ENCODE data around the gene PPP1R9A. TPM values are rescaled to one million over a fixed set of nuclear protein-coding genes. Genes with fewer than 3 reads are reported as not detected.

Gene PPP1R9A
- total and polyA plus RNA-seq, 2 donors from 2014 or later: 2.6 to 25.7 TPM

GRCh38 chr7:95190515-95190914, 283.1 kb downstream of the PPP1R9A start:
- H3K27me3 ChIP-seq (ENCODE audit: control insufficient read depth, insufficient read depth, low read length): no peaks in the 10 kb centered on the region
- H3K4me3 ChIP-seq (ENCODE audit: low read length in 3 of 3): no peak overlapping the region
- TF ChIP-seq CTCF (IDR thresholded peaks at IDR 0.05; ENCODE audit: borderline replicate concordance, extremely low read depth, insufficient read depth): no peak
- H3K36me3 ChIP-seq (ENCODE audit: control insufficient read depth in 2 of 3, insufficient read depth in 3 of 3, low read length in 3 of 3): no peaks in the 10 kb centered on the region
- no peaks in the 10 kb centered on the region for H3K9me3 ChIP-seq (ENCODE audit: control insufficient read depth in 2 of 3, insufficient read depth in 1 of 3, low read length in 3 of 3)
- FAIRE-seq (no peak), DNase-seq (peak in 1 of 5 donors; percentile 30)
- H3K4me1 ChIP-seq (ENCODE audit: control insufficient read depth in 2 of 3, insufficient read depth in 2 of 3, low read depth in 1 of 3, low read length in 3 of 3): no peaks in the 10 kb centered on the region
- intact Hi-C loops (cut with DNase I): no loop called here
- no peak overlapping the region for H3K27ac ChIP-seq (ENCODE audit: low read depth in 2 of 2, low read length in 2 of 2)
- no peak overlapping the region for H3K9ac ChIP-seq (ENCODE audit: low read length in 3 of 3)

GRCh38 chr7:95191795-95192194, 284.4 kb downstream of the PPP1R9A start:
- no peaks in the 10 kb centered on the region for H3K4me1 ChIP-seq (ENCODE audit: control insufficient read depth in 2 of 3, insufficient read depth in 2 of 3, low read depth in 1 of 3, low read length in 3 of 3)
- no peaks in the 10 kb centered on the region for H3K36me3 ChIP-seq (ENCODE audit: control insufficient read depth in 2 of 3, insufficient read depth in 3 of 3, low read length in 3 of 3)
- intact Hi-C loops (cut with DNase I): no loop called here
- no peak overlapping the region for H3K4me3 ChIP-seq (ENCODE audit: low read length in 3 of 3)
- no peaks in the 10 kb centered on the region for H3K27me3 ChIP-seq (ENCODE audit: control insufficient read depth, insufficient read depth, low read length)
- no peak overlapping the region for H3K9ac ChIP-seq (ENCODE audit: low read length in 3 of 3)
- FAIRE-seq (peak; percentile 87), DNase-seq (no peak)
- no peaks in the 10 kb centered on the region for H3K9me3 ChIP-seq (ENCODE audit: control insufficient read depth in 2 of 3, insufficient read depth in 1 of 3, low read length in 3 of 3)
- no peak for TF ChIP-seq CTCF (IDR thresholded peaks at IDR 0.05; ENCODE audit: borderline replicate concordance, extremely low read depth, insufficient read depth)
- no peak overlapping the region for H3K27ac ChIP-seq (ENCODE audit: low read depth in 2 of 2, low read length in 2 of 2)

GRCh38 chr7:95198863-95199262, 291.5 kb downstream of the PPP1R9A start:
- Histone ChIP-seq H3K9ac (ENCODE audit: low read length in 3 of 3) (no peak overlapping the region), H3K27ac (ENCODE audit: low read depth in 2 of 2, low read length in 2 of 2) (no peak overlapping the region), H3K27me3 (ENCODE audit: control insufficient read depth, insufficient read depth, low read length) (no peaks in the 10 kb centered on the region), H3K4me3 (ENCODE audit: low read length in 3 of 3) (no peak overlapping the region), H3K9me3 (ENCODE audit: control insufficient read depth in 2 of 3, insufficient read depth in 1 of 3, low read length in 3 of 3) (no peaks in the 10 kb centered on the region), H3K4me1 (ENCODE audit: control insufficient read depth in 2 of 3, insufficient read depth in 2 of 3, low read depth in 1 of 3, low read length in 3 of 3) (no peaks in the 10 kb centered on the region), H3K36me3 (ENCODE audit: control insufficient read depth in 2 of 3, insufficient read depth in 3 of 3, low read length in 3 of 3) (no peaks in the 10 kb centered on the region)
- TF ChIP-seq CTCF (IDR thresholded peaks at IDR 0.05; ENCODE audit: borderline replicate concordance, extremely low read depth, insufficient read depth): no peak
- intact Hi-C loops (cut with DNase I): no loop called here
- FAIRE-seq (peak; percentile 57), DNase-seq (no peak)
